Measurements from ENCODE around the gene CUL3. TPM values are rescaled to one million over a fixed set of nuclear protein-coding genes. Genes with fewer than 3 reads are reported as not detected.

CUL3 gene
- total RNA-seq, 1 donor from 2014 or later = 196 TPM

GRCh38 chr2:224444783-224445182 is 140.4 kb downstream of the CUL3 start:
- H3K27me3 ChIP-seq = no peaks in the 10 kb centered on the region
- no peaks in the 10 kb centered on the region for H3K36me3 ChIP-seq
- Mint-ChIP-seq H3K27ac (no peak overlapping the region), H3K27me3 (ENCODE audit: insufficient read depth, low read depth) (peaks cover 6% of the 10 kb centered on the region), H3K36me3 (no peaks in the 10 kb centered on the region), H3K9me3 (peaks cover 14% of the 10 kb centered on the region), H3K4me3 (no peak overlapping the region), H3K4me1 (no peaks in the 10 kb centered on the region)
- H3F3A ChIP-seq (ENCODE audit: low read depth) = no peaks in the 10 kb centered on the region
- no peaks in the 10 kb centered on the region for H3K79me2 ChIP-seq (ENCODE audit: low read depth)
- H3K9me3 ChIP-seq (ENCODE audit: low read depth) = no peaks in the 10 kb centered on the region
- DNase-seq (ENCODE audit: low spot score) = no peak
- H2AFZ ChIP-seq (replicated peaks) = no peak overlapping the region
- H3K4me3 ChIP-seq = no peak overlapping the region
- no peaks in the 10 kb centered on the region for H4K20me1 ChIP-seq (ENCODE audit: low read depth)
- no peak overlapping the region for H3K27ac ChIP-seq
- no peak overlapping the region for H3K4me2 ChIP-seq
- no peak overlapping the region for H3K9ac ChIP-seq
- no peaks in the 10 kb centered on the region for H3K4me1 ChIP-seq
- TF ChIP-seq CTCF (IDR thresholded peaks at IDR 0.05) (no peak), EZH2 (IDR thresholded peaks at IDR 0.05) (no peak), EZH2phosphoT487 (IDR thresholded peaks at IDR 0.05) (no peak)

GRCh38 chr2:224444021-224444420 is 141.1 kb downstream of the CUL3 start:
- H3K9ac ChIP-seq = no peak overlapping the region
- no peak for DNase-seq (ENCODE audit: low spot score)
- H3K27me3 ChIP-seq = no peaks in the 10 kb centered on the region
- no peak overlapping the region for H3K27ac ChIP-seq
- no peak overlapping the region for H3K4me3 ChIP-seq
- H3K36me3 ChIP-seq = no peaks in the 10 kb centered on the region
- no peak for TF ChIP-seq EZH2 (IDR thresholded peaks at IDR 0.05)
- TF ChIP-seq EZH2phosphoT487 (IDR thresholded peaks at IDR 0.05) = no peak
- TF ChIP-seq CTCF (IDR thresholded peaks at IDR 0.05) = no peak
- H3K4me1 ChIP-seq = no peaks in the 10 kb centered on the region
- Mint-ChIP-seq H3K9me3 (peaks cover 14% of the 10 kb centered on the region), H3K27me3 (ENCODE audit: insufficient read depth, low read depth) (peaks cover 6% of the 10 kb centered on the region), H3K4me1 (no peaks in the 10 kb centered on the region), H3K27ac (no peak overlapping the region), H3K36me3 (no peaks in the 10 kb centered on the region), H3K4me3 (no peak overlapping the region)
- no peaks in the 10 kb centered on the region for H4K20me1 ChIP-seq (ENCODE audit: low read depth)
- H3K4me2 ChIP-seq = no peak overlapping the region
- no peaks in the 10 kb centered on the region for H3F3A ChIP-seq (ENCODE audit: low read depth)
- no peaks in the 10 kb centered on the region for H3K9me3 ChIP-seq (ENCODE audit: low read depth)
- H3K79me2 ChIP-seq (ENCODE audit: low read depth) = no peaks in the 10 kb centered on the region
- no peak overlapping the region for H2AFZ ChIP-seq (replicated peaks)

- no peak for DNase-seq (ENCODE audit: low spot score)
- H3K36me3 ChIP-seq = no peaks in the 10 kb centered on the region
- no peak overlapping the region for H3K4me2 ChIP-seq
- peaks cover 14% of the 10 kb centered on the region for H3K9me3 Mint-ChIP-seq
- H3F3A ChIP-seq (ENCODE audit: low read depth) = no peaks in the 10 kb centered on the region
- H3K27ac Mint-ChIP-seq = no peak overlapping the region
- no peak overlapping the region for H2AFZ ChIP-seq (replicated peaks)
- peaks cover 6% of the 10 kb centered on the region for H3K27me3 Mint-ChIP-seq (ENCODE audit: insufficient read depth, low read depth)
- no peaks in the 10 kb centered on the region for H4K20me1 ChIP-seq (ENCODE audit: low read depth)
- H3K9ac ChIP-seq = no peak overlapping the region
- no peaks in the 10 kb centered on the region for H3K36me3 Mint-ChIP-seq
- H3K27ac ChIP-seq = no peak overlapping the region
- H3K27me3 ChIP-seq = no peaks in the 10 kb centered on the region
- no peaks in the 10 kb centered on the region for H3K4me1 Mint-ChIP-seq
- H3K4me3 Mint-ChIP-seq = no peak overlapping the region
- no peak for TF ChIP-seq EZH2phosphoT487 (IDR thresholded peaks at IDR 0.05)
- no peak for TF ChIP-seq EZH2 (IDR thresholded peaks at IDR 0.05)
- no peak for TF ChIP-seq CTCF (IDR thresholded peaks at IDR 0.05)
- no peak overlapping the region for H3K4me3 ChIP-seq
- H3K9me3 ChIP-seq (ENCODE audit: low read depth) = no peaks in the 10 kb centered on the region
- no peaks in the 10 kb centered on the region for H3K4me1 ChIP-seq
- no peaks in the 10 kb centered on the region for H3K79me2 ChIP-seq (ENCODE audit: low read depth)
These were observed 142.8 kb downstream of the CUL3 start for GRCh38 chr2:224442071-224442967.

Measured in neural progenitor cell (in vitro differentiated cells).